Bronchus fibroblast of lung (primary cell): ENCODE measurements around the gene MAB21L2. TPM values are rescaled to one million over a fixed set of nuclear protein-coding genes. Genes with fewer than 3 reads are reported as not detected.

Experiments used
- total RNA-seq: library from RNA; depleted of rRNA; stranded (reverse); fragments of >200 nt; gene quantifications from 2 replicates; pipeline ENCODE4 v1.2.3, GENCODE V29; 2015

The MAB21L2 gene
- total RNA-seq: 0.15 and 0.67 TPM in 2 replicates

DNA sequence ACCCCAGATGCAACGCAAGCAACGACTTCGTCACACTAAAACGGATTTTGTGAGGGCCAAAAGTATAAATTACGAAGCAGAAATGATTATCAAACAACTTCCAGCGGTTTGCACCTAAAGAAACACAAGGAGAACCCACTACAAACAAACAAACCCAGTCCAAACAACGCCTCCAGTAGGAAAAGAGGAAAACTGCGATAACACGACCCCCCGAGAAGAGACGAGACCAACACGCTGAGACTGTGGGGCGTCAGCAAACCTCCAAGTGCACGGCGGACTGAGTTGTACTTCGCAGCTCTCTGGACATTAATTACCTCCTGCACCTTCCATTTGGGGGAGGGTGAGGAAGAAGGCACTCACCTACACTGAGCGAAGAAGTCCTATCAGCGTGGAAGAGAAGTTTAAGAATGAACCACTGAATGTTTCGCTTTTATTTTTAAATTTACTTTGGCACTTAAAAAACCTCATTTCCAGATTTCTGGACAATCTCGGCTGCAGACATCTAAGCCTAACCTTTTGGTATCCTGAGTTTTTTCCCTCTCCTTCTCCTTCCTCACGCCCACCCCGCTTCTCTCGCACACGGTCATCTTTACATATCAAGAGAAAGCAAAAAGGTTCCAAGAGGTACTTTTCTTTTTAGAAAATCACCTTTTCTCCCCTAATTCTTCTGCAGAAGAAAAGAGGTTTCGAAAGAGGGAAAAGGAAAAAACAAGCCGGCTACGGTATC, at the start of gene MAB21L2:
Gene MAB21L2, plus strand, starts transcription at position 6 of the 727 bp plus-strand sequence. CDS start 879 bp downstream, outside the sequence.

